Measurements from ENCODE around the gene WDR88.
"Not testable (repeated sequence)": the region's sequence is repeated elsewhere in the genome, so short reads cannot be mapped to it uniquely, and the experiment has no call there.

Gene WDR88

DNA sequence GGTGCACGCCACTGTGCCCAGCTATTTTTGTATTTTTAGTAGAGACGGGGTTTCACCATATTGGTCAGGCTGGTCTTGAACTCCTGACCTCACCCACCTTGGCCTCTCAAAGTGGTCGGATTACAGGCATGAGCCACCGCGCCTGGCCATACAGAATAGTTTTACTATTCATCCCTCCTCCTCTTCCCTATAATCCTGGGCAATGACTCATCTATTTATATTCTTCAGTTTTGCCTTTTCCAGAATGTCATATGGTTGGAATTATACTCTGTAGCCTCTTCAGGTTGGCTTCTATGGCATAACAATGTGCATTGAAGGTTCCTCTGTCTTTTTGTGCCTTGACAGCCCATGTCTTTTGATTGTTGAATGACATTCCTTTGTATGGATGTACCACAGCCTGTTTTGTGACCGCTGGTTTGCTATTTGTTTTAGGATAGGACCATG is 40.0 kb downstream of the WDR88 start:
- DNase-seq (ENCODE audit: low read depth), result no peak

GRCh38 chr19:33174186-33174585 is 42.3 kb downstream of the WDR88 start:
- no peak for DNase-seq (ENCODE audit: low read depth)

- DNase-seq (ENCODE audit: low read depth), result no peak
Observed at GRCh38 chr19:33175156-33175782, 43.4 kb downstream of the WDR88 start.

GRCh38 chr19:33175886-33176669 is 44.2 kb downstream of the WDR88 start:
- no peak for DNase-seq (ENCODE audit: low read depth)

- peak; percentile 92 for DNase-seq (ENCODE audit: low read depth)
Observed at GRCh38 chr19:33176670-33177416, 44.9 kb downstream of the WDR88 start.

GRCh38 chr19:33177417-33177979 is 45.6 kb downstream of the WDR88 start:
- peak; percentile 67 for DNase-seq (ENCODE audit: low read depth)

DNA sequence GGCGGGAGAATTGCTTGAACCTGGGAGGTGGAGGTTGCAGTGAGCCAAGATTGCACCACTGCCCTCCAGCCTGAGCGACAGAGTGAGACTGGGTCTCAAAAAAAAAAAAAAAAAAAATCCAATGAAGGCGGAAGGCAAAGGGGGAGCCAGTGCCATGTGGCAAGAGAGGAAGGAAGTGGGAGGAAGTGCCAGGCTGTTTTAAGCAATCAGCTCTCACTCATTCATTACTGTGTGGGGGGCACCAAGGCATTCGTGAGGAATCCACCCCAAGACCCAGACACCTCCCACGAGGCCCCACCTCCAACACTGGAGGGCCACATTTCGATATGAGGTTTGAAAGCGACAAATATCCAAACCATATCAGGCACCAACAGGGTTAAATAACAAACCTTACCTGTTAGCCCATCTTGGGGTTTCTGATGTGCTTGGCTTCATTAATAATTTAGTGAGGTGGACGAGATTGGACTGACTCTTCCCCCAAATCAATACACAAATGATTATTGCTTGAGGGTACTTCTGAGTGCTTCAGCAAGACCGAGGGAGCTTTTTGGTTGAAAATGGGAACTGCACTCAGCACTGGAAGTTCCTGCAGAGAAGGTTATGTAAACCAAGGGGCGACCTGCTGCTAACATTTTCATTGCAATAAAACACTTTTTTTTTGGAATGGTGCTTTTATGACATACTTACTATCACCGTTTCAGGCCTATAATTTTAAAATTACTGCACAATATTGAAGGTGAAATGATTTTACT is 54.7 kb downstream of the WDR88 start:
- no peak for DNase-seq (ENCODE audit: low read depth)

DNA sequence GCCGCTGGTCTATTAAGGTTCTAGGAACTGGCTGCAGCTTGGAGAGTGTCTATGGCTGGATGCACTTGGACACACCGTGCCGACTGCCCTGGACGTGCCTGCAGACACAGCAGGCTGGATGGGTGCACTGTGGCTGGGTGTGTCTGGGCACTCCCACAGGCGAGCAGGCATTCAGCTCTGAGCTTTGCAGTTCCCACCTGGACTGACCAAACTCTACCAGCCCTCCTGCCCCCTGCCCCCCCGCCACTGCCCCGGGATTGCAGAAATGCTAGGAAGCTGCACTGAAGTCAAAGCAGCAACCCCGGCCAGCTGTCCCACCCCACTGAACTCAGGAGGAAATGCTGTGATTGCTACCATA is 55.2 kb downstream of the WDR88 start:
- DNase-seq (ENCODE audit: low read depth), result no peak

DNA sequence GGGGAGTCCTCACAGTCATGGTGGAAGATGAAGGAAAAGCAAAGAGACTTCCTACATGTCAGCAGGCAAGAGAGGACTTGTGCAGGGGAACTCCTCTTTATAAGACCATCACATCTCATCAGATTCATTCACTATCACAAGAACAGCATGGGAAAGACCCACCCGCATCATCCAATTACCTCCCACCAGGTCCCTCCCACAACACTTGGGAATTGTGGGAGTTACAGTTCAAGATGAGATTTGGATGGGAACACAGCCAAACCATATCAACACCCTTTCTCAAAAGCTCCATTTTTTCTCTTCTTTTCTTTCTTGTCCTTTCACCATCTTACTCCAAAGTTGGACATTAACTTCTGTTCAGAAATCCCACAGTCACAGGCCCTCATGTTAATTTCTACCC is 57.5 kb downstream of the WDR88 start:
- DNase-seq (ENCODE audit: low read depth), result no peak

DNA sequence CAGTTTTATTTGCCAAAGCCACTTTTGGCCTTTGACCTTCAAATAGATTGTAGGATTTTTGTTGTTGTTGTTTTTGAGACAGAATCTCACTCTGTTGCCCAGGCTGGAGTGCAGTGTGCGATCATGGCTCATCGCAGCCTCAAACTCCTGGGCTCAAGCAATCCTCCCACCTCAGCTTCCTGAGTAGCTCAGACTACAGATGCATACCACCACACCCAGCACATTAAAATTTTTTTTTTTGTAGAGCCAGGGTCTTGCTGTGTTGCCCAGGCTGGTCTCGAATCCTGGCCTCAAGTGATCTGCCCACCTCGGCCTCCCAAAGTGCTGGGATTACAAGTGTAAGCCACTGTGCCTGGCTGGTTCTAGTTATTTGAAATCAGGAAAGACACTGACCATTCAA is 59.2 kb downstream of the WDR88 start:
- DNase-seq (ENCODE audit: low read depth), result not testable (repeated sequence)

- no peak for DNase-seq (ENCODE audit: low read depth)
Observed at GRCh38 chr19:33191501-33191900, 59.6 kb downstream of the WDR88 start.

DNA sequence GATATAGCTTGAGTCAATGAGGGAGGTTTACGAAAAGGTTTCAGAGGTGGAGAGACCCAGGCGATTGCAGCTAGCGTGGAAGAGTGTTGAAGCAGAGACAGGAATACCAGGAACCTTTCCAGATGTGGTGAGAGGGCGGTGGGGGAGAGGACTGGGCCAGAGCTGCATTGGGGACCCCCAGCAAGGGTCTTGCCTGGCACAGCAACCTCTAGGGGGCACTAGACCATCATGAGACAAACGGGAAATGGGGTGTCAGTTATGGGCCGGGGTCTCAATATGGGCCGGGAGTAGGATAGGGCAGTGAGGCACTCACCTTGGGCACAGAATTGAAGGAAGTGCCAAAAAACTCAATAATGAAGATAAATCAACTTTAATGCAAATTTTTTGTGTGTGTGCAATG is 60.1 kb downstream of the WDR88 start:
- DNase-seq (ENCODE audit: low read depth), result no peak

DNA sequence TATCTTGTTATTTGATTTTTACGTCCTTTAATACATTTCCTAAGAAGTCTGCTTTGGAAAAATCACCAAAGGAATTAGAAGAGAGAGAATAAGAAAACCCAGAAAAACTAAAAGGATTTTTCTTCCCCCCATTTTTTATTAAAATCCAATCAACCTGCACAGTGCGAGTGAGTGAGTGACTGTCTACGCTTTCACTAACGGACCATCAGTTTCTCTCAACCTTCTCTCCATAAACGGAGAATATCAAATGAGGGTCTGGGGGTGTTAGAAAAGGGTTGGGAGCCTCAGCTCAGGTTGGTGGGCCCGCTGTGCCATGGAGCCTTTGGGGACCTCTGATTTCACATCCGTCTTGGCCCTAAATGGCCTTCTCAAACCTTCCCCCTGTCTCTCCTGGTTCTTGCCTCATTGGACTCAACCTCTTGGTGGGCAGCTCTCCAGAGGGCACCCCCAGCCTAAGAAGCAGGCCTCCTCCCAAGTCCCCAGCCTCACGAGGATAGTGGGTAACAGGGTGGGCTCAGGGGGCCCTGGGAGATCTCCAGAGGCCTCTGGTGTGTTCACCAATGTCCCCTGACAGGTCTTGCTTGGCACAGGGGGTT is 61.5 kb downstream of the WDR88 start:
- no peak for DNase-seq (ENCODE audit: low read depth)

DNA sequence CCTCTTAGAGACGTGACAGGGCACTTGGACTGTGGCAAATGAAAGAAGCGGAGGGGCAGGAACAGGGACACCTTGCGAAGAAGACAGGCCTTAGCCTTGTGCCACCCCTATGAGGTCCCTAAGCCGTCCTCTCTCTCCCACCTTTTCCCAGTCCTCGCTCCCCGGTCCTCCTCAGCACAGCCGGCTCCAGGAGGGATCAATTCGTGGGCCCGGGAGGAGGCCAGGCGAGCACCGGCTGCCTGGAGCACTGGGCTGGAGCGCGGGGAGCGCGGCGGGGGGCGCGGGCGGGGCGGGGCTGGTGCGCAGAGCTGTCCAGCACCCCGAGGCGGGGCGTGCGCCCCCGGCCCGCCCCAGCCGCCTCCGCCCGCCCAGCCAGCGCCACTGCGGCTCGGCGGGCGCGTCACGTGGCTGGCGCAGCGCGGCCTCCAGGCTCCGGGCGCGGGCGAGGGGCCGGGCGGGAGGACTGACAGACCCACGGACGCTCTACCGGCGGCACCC is 62.0 kb downstream of the WDR88 start, which contains the start of gene LRP3:
Gene LRP3, plus strand, starts transcription at position 466 of the 498 bp plus-strand sequence. CDS start 456 bp downstream, outside the sequence.
- no peak for DNase-seq (ENCODE audit: low read depth)

DNA sequence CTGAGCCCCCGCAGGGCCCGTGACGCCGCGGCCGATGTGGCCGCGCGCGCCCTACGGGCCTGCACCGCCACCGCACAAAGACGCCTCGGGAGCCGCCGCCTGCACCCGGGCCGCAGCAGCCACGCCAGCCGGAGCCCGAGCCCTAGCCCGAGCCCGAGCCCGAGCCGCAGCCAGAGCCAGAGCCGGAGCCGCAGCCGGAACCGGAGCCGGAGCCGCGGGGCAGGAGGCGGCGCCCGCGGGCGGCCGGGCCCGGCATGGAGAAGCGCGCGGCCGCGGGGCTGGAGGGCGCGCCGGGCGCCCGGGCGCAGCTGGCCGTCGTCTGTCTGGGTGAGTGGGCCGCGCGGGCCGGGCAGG is 62.6 kb downstream of the WDR88 start:
- no peak for DNase-seq (ENCODE audit: low read depth)

DNA sequence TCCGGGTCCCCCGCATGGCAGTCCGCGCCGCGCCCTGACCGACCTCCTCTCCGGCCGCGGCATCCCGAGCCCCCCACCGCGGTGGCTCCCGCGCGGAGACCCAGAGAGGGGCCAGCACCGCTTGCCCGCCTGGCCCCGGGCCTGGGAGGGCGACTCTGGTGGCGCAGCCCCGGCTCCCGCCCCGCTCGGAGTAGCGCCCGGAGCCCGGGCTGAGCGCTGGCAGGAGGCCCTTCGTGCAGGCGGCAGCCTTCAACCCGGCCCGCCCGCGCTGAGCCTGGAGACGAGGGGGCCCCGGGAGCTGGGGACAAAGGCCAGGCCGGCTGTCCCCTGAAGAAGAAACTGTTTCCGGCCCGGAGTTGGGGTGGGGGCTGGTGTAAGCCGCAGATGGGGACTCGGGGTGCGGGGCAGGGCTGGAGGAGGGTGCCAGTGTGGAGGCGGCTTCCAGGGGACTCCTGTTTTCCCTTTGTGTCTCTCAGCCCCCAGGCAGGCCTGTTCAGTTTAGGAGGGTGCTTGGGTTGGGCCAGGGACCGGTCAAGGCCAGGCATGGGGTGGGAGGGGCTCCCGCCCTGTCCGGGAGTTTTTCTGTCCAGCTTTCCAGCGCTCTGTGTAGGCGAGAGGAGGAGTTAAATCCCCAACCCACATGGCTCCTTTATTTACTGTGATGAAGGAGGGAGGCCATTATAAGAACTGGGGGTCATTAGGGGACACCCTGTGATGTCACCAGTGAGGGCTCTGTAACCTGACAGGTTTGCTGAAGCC is 63.2 kb downstream of the WDR88 start:
- DNase-seq (ENCODE audit: low read depth), result no peak

DNA sequence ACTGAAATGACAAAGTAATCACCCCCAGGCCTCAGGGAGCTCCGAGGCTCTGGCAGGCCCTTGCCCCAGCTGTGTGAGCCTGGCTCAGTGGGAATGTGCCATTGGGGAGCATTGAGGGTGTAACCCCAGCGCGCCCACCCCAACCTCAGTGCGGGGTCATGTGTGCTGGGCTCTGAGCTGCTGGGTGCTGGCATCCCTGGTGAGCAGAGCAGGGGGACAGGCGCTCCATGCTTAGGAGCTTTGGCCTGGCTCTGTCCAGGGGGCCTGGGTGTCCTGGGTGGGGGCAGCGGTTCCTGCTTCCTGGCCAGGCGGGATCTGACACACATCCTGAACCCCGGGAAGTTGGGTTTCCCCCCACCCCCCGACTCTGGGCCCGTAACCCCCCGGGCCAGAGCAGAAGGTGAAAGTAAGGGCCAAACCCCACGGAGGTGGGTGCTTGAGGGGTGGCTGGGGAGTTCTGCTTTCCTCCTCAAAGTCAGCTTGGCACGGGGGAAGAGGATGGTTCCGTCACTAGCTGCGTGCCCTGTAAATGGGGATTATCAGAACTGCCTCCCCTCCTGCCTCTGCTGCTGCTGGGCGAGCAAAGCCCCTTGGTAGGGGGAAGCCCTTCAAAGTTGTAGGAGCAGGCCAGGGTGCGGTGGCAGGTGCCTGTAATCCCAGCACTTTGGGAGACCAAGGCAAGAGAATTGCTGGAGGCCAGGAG is 63.9 kb downstream of the WDR88 start:
- DNase-seq (ENCODE audit: low read depth), result no peak

DNA sequence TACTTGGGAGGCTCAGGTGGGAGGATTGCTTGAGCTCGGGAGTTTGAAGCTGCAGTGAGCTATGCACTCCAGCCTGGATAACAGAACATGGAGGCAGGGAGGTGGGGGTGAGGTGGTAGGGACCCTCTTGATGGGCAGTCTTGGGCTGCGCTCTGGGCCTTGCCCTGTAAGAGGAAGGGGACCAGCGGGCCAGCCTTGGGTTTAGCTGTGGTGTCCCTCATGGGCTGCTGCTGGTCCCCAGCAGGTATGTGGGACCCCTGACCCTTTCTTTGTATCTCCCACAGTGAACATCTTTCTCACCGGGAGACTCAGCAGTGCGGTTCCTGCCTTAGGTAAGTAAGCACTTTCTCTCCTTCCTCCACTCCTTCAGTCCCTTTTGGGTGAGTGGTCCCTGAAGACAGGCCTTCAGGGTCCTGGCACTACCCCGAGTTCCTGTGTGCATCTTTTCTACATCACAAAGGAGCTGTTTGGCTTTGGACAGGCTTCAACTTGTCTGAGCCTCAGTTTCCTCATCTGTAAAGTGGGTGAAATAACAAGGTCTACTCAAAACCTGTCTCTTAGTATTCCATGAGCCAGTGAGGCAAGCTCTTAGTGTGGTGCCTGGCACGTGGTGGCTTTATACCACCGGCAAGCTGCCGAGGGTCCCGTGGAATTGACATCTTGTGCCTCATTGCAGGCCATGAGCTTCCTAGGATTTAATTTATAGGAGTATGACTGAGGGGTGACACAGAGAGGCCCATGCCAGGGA is 64.7 kb downstream of the WDR88 start:
- no peak for DNase-seq (ENCODE audit: low read depth)

DNA sequence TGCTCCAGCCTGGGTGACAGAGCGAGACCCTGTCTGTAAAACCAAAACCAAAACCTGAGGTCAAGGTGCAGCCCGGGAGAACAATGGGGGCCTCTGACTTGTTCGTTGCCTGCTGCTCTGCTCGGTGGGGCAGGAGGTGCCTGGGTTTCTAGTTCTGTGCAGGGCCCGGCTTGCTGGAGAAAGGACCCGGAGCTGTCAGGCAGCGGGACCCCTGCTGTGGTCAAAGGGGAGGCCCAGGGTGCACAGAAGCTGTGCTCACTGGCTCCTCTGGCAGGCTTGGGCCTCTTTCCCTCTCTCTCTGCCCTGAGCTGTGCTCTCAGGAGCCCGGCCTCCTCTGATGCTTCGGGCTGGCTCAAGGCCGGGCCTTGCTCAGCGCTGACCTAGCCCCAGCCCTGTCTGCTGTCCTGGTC is 65.7 kb downstream of the WDR88 start:
- DNase-seq (ENCODE audit: low read depth), result no peak
